Caki2 (cell line): Measurements from ENCODE around the gene PNPLA5. TPM values are rescaled to one million over a fixed set of nuclear protein-coding genes. Genes with fewer than 3 reads are reported as not detected.
"Not testable (repeated sequence)": the region's sequence is repeated elsewhere in the genome, so short reads cannot be mapped to it uniquely, and the experiment has no call there.

ENCODE experiments used
- DNase-seq: peaks from one replicate; pipeline ENCODE4 v3.0.0-alpha.2; 2015; ENCODE audit warnings: low read depth
- in situ Hi-C: cut with HindIII; loops from 2 replicates; pipeline ENCODE4 v1.10.0; 2016; ENCODE audit warnings: low sequenced_read_pairs, low pct_unique_long_range_greater_than_20kb, mixed read lengths
- total RNA-seq: library from RNA; depleted of rRNA; stranded (reverse); fragments of >200 nt; shearing (Covaris generic); gene quantifications from 2 replicates; pipeline ENCODE4 v1.2.3, GENCODE V29; 2014; ENCODE audit warnings: low replicate concordance

The PNPLA5 gene
- total RNA-seq, 1 experiment from 2014 or later, result not detected

DNA sequence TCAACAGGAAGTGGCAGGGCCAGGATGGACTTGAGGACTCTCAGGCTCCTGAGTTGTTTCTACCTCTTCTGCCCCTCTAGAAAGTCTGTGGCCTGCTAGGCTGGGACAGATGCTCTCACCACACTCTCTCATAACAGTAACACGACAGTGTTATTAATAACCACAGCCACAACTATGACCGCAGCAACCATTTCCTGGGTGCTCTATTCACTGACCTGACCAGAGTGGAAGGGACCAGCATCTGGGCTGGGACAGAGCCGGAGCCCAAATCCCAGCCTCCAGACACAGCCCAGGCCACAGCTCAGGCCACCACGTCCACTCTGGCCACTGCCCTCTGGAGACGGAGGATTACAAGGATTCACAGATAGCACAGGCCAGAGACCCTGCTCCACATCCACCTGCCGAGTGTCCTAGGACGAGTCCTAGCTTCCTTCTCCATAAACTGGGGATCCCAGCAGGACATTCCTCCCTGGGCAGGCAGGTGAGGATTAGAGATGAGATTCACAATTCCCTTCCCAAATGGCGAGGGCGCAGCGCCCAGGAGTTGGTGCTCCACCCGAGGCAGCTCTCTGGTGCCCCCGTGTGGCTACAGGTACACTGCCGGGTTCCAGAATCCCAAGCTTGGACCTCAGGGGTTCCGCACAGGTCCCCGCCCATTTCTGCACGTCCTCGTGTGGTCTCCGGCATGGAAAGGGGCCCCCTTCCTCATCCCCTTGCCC, 7.1 kb downstream of the PNPLA5 start:
- in situ Hi-C loops, result no loop called here
- no peak for DNase-seq

DNA sequence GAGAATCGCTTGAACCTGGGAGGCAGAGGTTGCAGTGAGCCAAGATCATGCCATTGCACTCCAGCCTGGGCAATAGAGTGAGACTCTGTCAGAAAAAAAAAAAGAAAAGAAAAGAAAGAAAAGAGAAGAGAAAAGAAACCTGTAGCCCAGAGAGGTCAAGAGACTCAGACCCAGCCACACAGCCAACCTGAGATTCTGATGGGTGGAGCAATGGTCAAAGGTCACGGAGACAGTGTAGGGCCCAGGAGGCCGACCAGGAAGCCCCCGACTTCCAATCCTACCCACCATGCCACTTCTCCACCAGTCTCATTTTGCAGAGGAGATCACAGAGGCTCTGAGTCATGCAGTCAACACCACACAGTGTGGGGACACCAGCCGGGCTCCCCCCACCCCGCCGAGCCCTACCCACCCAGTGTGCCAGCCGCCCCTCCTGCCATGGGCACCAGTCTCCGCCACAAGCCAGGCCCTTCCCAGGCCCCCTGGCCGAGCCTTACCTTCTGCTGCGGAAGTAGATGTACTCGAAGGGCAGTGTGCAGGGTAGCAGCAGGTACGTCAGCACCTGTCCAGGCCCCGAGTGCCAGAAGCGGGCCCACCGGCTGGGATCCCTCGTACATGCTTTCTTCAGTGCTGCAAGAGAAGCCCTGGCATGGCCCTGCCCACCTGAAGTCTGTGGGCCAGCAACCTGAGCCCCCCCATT, 7.9 kb downstream of the PNPLA5 start:
- DNase-seq, result no peak
- in situ Hi-C loops, result no loop called here

DNA sequence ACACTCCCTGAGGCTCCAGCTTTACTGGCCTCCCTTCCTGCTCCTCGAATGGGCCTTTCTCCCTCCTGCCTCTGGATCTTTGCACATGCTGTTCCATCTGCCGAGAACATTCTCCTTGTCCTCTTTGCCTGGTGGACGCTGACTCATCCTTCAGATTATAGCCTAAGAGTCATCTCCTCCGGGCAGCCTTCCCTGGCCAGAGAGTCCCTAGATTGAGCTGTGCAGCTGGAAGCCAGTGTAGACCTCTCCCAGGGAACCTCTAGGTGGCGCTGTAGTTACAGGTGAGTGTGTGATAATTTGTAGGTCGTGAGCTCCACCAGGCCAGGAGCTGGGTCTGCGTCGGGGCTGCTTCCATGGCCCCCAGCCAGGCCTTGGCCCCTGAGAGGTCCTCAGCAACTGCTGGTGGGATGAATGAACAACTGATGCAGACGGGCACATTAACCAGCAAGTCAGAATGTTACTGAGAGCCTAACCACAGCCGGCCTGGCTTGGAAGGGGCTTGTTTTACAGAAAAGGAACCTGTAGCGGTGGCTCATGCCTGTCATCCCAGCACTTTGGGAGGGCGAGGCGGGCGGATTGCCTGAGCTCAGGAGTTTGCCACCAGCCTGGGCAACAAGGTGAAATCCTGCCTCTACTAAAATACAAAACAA, 8.7 kb downstream of the PNPLA5 start:
- in situ Hi-C loops, result no loop called here
- DNase-seq, result peak; percentile 72

DNA sequence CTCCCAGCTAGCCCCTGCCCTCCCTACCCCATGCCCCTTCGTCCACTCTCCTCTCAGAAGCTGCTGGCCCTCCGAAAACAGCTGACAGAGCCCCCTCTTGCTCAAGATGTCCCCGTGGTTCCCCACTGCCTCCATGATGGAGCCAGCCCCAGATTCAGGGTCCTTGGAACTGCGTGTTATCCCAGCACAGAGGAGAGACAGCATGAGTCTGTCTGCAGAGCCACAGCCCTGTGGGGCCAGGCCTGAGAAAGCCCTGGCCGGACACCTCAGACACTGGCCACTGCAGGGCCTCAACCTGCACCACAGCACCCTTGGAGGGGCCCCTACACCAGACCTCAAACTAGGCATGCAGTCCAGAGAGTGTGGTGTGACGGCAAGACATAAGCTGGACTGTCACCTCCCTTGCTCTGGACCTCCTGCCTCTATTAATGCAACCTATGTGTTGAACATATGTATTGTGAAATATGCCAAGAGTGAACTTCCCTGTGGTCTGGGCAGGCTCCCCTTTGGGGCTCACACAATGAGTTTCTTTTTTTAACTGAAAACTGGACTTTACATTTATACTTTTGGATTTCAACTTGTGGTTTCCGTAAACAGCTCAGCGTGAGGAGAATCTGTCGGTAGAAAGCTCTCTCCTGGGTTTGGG, 9.6 kb downstream of the PNPLA5 start:
- no peak for DNase-seq
- in situ Hi-C loops, result no loop called here

DNA sequence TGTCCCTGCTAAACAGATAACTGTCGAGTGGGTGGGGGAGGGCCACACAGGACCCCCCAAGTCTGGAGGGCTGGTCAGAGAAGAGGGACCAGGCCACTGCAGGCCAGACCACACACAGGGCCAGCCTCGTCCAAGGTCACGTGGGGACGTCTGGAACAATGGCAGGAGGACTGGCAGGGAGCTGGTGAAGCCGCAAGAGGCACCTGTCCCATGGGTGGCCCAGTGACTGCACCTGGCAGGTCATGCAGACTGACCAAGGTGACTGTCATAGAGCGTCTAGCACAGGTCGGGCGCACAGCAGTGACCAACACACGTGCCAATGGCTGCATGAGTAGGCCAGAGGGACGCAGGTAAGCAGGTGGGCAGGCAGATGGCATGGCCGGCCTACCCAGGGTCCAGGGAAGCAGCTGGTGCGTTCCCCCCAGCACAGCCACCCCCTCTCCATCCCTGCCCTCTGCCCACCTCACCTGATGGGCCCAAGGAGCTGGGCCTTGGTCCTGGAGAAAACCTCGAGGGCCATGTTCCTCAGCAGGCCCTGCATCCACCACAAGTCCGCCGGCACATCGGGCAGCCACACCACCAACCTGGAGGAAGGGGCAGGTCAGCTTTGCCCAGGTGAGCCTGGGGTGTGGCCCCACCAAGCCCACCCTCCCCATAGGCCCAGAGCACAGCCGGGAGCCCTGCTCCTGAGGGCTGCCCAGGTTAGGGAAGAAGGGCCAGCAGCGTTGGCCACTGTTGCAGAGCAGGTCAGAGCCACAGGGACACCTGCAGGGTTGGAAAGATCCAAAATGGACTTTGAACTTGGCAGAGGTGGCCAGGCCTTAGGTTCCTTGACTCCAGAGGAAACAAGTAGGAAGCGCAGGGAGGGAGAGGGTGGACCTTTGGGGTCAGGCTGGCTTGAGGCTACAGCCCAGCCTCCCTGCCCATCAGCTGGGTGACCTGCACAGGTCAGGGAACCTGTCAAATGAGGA, 10.4 kb downstream of the PNPLA5 start:
- in situ Hi-C loops, result no loop called here
- no peak for DNase-seq

DNA sequence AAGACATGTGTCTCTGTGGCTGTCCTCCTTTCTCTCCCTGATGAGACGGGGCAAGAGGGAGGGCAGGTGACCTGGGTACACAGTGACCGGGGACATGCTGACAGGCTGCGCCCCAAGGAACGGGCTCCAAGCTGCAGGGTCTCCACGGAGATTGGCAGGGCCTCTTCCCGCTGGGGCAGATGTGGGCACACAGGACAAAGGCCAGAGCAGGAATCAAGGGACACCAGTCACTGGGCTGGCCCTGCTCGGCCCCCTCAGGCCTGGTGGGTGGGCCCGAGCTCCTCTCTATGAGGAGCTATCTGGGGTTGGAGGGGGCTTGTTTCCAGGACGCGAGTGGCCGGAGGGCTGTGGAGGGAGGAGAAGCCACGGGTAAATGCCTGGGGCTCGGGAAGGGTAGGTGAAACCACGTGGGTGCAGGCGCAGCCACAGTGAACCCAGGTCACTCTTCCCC, 11.2 kb downstream of the PNPLA5 start:
- in situ Hi-C loops, result no loop called here
- DNase-seq, result no peak

DNA sequence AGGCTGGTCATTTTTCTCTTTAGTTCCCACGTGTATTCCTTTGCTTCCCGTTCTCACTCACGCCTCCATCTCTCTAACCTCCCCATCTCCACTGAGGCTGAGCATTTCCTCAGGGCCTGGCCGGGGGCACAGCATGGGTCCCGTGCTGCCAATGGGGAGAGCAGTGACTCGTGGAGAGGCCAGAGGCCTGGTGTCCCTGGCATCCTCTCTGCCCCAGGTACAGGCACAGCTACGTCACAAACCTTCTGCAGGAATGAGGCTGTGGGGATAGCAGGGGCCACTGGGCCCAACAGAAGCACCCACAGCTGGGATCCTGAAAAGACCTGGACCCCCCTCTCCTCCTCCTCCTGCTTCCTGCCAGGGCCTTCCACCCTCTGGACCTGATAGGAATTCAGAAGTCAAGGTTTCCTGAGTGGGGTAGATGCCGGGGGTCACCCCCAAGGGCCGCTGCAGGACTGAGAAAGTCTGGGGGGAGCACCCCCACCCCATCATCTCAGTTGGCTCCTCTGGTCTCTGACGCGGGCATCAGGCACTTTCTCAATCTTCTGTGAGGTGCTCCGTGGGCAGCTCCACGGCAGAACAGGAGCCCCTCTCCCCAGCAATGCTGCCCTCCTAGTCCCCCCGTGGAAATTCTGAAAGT, 11.8 kb downstream of the PNPLA5 start:
- DNase-seq, result no peak
- in situ Hi-C loops, result no loop called here

DNA sequence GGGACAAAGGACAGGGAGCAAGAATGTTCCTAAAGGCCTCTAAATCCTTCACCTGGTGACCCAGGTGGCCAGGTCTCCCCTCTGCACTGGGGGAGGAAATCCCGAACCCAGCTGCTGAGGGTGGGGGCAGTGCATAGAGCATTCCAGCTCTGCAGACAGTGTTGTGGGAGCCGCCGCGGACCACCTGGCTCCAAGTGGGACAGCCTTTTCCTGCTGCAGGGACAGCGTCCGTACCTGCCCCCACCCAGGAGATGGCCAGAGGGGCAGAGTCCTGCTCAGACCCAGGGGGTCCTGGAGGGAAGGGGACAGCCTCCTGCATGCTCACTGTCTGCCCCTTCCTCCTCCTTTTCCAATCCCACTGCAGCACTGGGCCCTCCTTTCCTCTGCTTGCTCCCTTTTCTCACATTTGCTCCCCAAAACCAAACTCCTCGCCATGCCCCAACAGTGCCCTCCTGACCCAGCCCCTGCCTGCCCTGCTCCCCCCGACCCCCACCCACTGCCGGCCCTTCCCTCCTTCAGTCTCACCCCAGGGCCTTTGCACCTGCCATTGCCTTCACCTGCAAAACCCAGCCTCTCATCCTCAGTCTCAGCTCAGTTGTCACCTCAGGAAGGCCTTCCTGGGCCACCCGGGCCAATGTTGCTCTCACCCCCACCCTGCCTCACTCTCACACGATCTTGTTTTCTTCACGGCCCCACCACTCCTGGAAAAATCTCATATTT, 12.8 kb downstream of the PNPLA5 start:
- DNase-seq, result no peak
- in situ Hi-C loops, result no loop called here

DNA sequence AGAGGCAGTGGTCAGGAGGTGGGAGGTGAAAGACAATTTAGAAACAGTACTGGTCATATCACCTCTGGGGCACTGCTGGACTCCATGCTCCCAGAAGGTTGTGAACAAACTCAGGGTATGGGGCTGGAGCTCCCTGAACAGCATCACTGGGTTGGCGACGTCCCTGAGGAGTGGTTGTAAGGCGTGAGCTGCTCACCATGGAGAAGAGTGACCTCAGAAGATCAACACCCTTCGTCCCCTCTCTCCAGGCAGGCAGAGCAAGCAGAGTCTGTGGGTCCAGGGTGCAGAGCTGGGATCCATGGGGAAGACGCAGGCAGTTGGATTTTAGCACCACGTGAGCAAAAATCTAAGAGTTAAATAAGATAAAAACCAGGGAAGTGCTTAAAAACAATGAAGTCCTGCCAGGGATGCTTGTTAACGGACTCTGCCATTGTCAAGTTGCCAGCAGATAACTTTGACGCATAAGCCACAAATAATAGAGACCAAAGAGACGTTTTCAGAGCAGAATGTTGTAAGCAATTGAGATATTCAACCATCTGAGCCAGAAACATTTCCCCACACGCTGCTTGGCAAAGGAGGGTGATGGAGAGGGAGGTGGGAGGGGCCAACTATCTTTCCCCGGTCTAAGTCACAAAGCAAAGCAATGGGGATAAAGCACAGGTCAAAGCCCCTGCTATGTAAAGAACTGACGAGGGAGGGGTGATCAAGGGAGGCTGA, 13.6 kb downstream of the PNPLA5 start:
- in situ Hi-C loops, result no loop called here

DNA sequence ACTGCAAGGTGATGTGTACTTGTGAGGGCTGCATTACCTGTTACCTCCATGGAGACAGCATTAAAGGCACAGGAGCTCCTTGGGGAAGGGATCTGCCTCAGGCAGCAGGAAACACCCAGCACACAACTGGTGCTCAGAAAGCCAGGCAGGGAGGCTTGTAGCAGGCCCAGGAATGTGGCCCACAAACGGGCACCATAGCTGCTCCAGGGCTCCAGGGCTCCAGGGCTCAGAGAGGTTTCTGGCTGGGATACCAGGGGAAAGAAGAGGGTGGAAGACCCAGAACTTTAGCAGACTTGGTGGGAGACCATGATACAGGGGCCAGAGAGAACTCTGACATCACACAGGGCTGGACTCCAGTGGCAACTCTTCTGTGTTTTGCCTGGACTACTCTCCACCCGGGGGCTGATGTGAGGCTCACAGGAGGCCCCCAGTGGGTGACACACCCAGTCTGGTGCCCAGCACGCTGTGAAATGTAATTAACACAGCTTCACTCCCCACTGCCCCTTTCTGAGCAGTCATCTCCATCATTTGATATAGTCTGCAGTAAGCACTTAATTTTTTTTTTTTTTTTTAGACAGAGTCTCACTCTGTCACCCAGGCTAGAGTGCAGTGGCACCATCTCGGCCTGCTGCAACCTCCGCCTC, 14.8 kb downstream of the PNPLA5 start:
- in situ Hi-C loops, result no loop called here
- no peak for DNase-seq

More for the DNA sequence above, 13.6 kb downstream of the PNPLA5 start:
- no peak for DNase-seq

DNA sequence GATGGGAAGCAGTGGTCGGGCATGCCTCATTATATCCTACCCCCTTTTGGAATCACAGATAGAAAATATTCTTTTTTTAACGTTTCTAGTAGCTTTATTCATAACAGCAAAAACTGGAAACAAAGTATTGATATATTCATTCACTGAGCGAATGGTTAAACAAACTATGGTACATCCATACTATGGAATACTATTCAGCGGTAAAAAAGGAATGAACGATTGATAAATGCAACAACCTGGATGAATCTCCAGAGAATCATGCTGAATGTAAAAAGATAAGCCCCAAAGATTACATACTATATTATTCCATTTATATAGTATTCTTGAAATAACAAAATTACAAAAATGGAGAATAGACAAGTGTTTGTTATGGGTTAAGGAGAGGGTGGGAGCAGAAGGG, 22.0 kb downstream of the PNPLA5 start:
- DNase-seq, result no peak
- in situ Hi-C loops, result no loop called here

DNA sequence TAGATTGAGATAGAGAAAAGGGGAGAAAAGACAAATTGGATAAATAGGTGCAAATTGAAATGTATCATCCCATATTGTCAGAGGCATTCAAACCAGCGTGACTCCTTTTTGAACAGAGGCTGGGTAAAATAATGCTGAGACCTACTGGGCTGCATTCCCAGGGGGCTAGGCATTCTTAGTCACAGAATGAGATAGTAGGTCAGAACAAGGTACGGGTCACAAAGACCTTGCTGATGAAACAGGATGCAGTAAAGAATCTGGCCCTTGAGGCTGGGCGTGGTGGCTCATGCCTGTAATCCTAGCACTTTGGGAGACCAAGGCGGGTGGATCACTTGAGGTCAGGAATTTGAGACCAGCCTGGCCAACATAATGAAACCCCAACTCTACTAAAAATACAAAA, 22.8 kb downstream of the PNPLA5 start:
- in situ Hi-C loops, DNase-seq: not testable (repeated sequence)

DNA sequence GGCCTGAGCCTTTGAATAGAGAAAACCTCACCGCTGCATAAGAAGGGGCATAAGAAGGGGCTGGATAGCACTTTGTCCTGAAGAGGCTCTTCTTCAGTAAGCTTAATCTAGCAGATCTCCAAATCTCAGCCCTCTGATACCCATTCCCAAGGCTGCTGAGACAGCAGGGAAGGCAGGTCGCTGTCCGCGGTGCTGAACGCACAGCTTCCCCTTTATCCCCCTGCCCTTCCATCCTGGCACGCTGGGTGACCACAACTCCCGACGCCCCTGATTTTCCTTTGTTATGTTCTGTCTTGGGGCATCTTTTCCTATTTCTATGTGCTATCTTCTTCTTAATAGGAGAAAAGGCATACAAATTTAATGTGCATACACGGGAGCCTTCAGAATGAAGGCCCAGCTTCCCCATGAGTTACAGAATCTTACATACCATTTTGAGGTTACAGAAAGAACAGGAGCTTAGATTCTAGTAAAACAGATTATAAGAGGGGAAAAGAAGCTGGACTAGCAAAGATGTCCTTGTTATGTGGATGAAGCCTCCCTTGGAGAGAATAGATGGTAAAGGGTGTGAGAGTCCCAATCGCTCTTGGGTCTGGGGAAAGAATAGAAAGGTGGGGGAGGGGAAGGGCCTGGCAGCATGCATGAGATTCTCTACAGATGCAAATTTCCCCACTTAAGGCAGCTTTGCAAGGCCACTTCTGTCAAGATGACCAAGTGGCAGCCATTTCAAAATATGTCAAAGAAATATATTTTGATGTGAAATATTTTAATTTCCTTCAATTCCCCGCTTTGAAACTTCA, 23.8 kb downstream of the PNPLA5 start:
- in situ Hi-C loops, result no loop called here
- DNase-seq, result peak; percentile 54

DNA sequence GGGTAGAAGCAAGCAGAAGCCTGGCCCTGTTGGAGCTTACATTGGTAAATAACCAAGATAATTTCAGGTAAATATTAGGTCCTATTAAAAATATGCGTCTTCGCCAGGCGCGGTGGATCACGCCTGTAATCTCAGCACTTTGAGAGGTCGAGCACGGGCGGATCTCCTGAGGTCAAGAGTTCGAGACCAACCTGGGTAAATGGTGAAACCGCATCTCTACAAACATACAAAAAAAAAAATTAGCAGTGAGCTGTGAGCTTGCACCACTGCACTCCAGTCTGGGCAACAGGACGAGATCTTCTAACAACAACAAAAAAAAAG, 29.0 kb downstream of the PNPLA5 start:
- in situ Hi-C loops, result no loop called here
- DNase-seq, result no peak
